ENCODE results near the gene KRT1.

- TF ChIP-seq CTCF (IDR thresholded peaks at IDR 0.05; ENCODE audit: low read depth, low read length, poor library complexity, severe bottlenecking) (no peak), EZH2phosphoT487 (IDR thresholded peaks at IDR 0.05; ENCODE audit: borderline replicate concordance, low read length) (no peak)
Observed at GRCh38 chr12:52680363-52680762, at the start of gene KRT1.

Measured in DOHH2 (cell line).